ENCODE results near the gene RFTN2.

RFTN2 gene

GRCh38 chr2:197669077-197669476 lies 6.3 kb downstream of the RFTN2 start:
- no peak for TF ChIP-seq ARNTL (CRISPR knock-in tag; IDR thresholded peaks at IDR 0.05; ENCODE audit: borderline replicate concordance, low read depth)
- no peak for TF ChIP-seq ISL1 (CRISPR knock-in tag; IDR thresholded peaks at IDR 0.05)
- no peak for TF ChIP-seq ZFP30 (CRISPR knock-in tag; IDR thresholded peaks at IDR 0.05)
- TF ChIP-seq OSR1 (CRISPR knock-in tag; IDR thresholded peaks at IDR 0.05): no peak
- no peak for TF ChIP-seq TCF4 (CRISPR knock-in tag; IDR thresholded peaks at IDR 0.05; ENCODE audit: borderline replicate concordance)
- TF ChIP-seq TOX (CRISPR knock-in tag; IDR thresholded peaks at IDR 0.05; ENCODE audit: borderline replicate concordance): no peak
- no peak for TF ChIP-seq SNAI2 (CRISPR knock-in tag; IDR thresholded peaks at IDR 0.05)
- no peak for TF ChIP-seq ZFP3 (CRISPR knock-in tag; IDR thresholded peaks at IDR 0.05)
- no peak for TF ChIP-seq ESRRG (CRISPR knock-in tag; IDR thresholded peaks at IDR 0.05)
- no peak for TF ChIP-seq CSDC2 (CRISPR knock-in tag; IDR thresholded peaks at IDR 0.05)
- no peak for TF ChIP-seq ZC3H10 (CRISPR knock-in tag; IDR thresholded peaks at IDR 0.05)
- no peak for TF ChIP-seq ZNF70 (CRISPR knock-in tag; IDR thresholded peaks at IDR 0.05)
- no peak for TF ChIP-seq PATZ1 (CRISPR knock-in tag; IDR thresholded peaks at IDR 0.05; ENCODE audit: borderline replicate concordance)
- no peak for ATAC-seq

- no peak for ATAC-seq
- TF ChIP-seq CSDC2 (CRISPR knock-in tag; IDR thresholded peaks at IDR 0.05) (no peak), ZFP30 (CRISPR knock-in tag; IDR thresholded peaks at IDR 0.05) (no peak)
These were observed 7.1 kb downstream of the RFTN2 start for GRCh38 chr2:197668296-197668695.

- ATAC-seq: no peak
- TF ChIP-seq ZNF8 (CRISPR knock-in tag; IDR thresholded peaks at IDR 0.05) (no peak), ZNF565 (CRISPR knock-in tag; conservative IDR thresholded peaks at IDR 0.05; ENCODE audit: low read depth) (no peak), CSDC2 (CRISPR knock-in tag; IDR thresholded peaks at IDR 0.05) (no peak), ZNF70 (CRISPR knock-in tag; IDR thresholded peaks at IDR 0.05) (no peak), ESRRG (CRISPR knock-in tag; IDR thresholded peaks at IDR 0.05) (no peak), ARNTL (CRISPR knock-in tag; IDR thresholded peaks at IDR 0.05; ENCODE audit: borderline replicate concordance, low read depth) (no peak), PPARA (CRISPR knock-in tag; IDR thresholded peaks at IDR 0.05; ENCODE audit: borderline replicate concordance) (no peak)
These were observed 9.1 kb downstream of the RFTN2 start for GRCh38 chr2:197666277-197666676.

- TF ChIP-seq SNAI2 (CRISPR knock-in tag; IDR thresholded peaks at IDR 0.05): no peak
- TF ChIP-seq BACH2 (CRISPR knock-in tag; IDR thresholded peaks at IDR 0.05; ENCODE audit: borderline replicate concordance): no peak
- no peak for TF ChIP-seq ZNF8 (CRISPR knock-in tag; IDR thresholded peaks at IDR 0.05)
- TF ChIP-seq OSR1 (CRISPR knock-in tag; IDR thresholded peaks at IDR 0.05): no peak
- no peak for TF ChIP-seq PPARA (CRISPR knock-in tag; IDR thresholded peaks at IDR 0.05; ENCODE audit: borderline replicate concordance)
- TF ChIP-seq CSDC2 (CRISPR knock-in tag; IDR thresholded peaks at IDR 0.05): no peak
- TF ChIP-seq ESRRG (CRISPR knock-in tag; IDR thresholded peaks at IDR 0.05): no peak
- no peak for TF ChIP-seq TCF4 (CRISPR knock-in tag; IDR thresholded peaks at IDR 0.05; ENCODE audit: borderline replicate concordance)
- TF ChIP-seq TSHZ2 (CRISPR knock-in tag; IDR thresholded peaks at IDR 0.05): no peak
- no peak for ATAC-seq
These were observed 13.8 kb downstream of the RFTN2 start for GRCh38 chr2:197661626-197662025.

GRCh38 chr2:197657562-197657961 lies 17.8 kb downstream of the RFTN2 start:
- ATAC-seq: no peak
- TF ChIP-seq ESRRG (CRISPR knock-in tag; IDR thresholded peaks at IDR 0.05) (no peak), PATZ1 (CRISPR knock-in tag; IDR thresholded peaks at IDR 0.05; ENCODE audit: borderline replicate concordance) (no peak), ARNTL (CRISPR knock-in tag; IDR thresholded peaks at IDR 0.05; ENCODE audit: borderline replicate concordance, low read depth) (no peak), GLIS3 (CRISPR knock-in tag; IDR thresholded peaks at IDR 0.05) (no peak)

All from SK-N-SH treated with all-trans-retinoic acid at 6 μM for 48 hours (cell line).